HG03342 (cell line): Measurements from ENCODE around the gene FARS2.

ENCODE experiments used
- ATAC-seq: cut with Tn5 transposase; IDR thresholded peaks from one replicate; pipeline ENCODE4 v1.9.1; 2021; ENCODE audit warnings: mild to moderate bottlenecking, moderate library complexity; ENCODE audit not compliant: unreplicated experiment

The FARS2 gene

GRCh38 chr6:5707281-5708045 lies 446.1 kb downstream of the FARS2 start:
- no peak for ATAC-seq

- no peak for ATAC-seq
These were observed 449.2 kb downstream of the FARS2 start for GRCh38 chr6:5710516-5710915.

- no peak for ATAC-seq
These were observed 449.6 kb downstream of the FARS2 start for GRCh38 chr6:5710936-5711335.

- no peak for ATAC-seq
These were observed 451.3 kb downstream of the FARS2 start for GRCh38 chr6:5712349-5713215.

- ATAC-seq = no peak
These were observed 452.2 kb downstream of the FARS2 start for GRCh38 chr6:5713519-5713918.

GRCh38 chr6:5718231-5718947 lies 457.1 kb downstream of the FARS2 start:
- no peak for ATAC-seq

GRCh38 chr6:5723841-5724691 lies 462.8 kb downstream of the FARS2 start:
- ATAC-seq = peak; percentile 94

- ATAC-seq = no peak
These were observed 463.6 kb downstream of the FARS2 start for GRCh38 chr6:5724911-5725310.

- ATAC-seq = no peak
These were observed 465.8 kb downstream of the FARS2 start for GRCh38 chr6:5726976-5727718.

- ATAC-seq = no peak
These were observed 467.2 kb downstream of the FARS2 start for GRCh38 chr6:5728351-5729079.

GRCh38 chr6:5729080-5729434 lies 467.7 kb downstream of the FARS2 start:
- ATAC-seq = no peak

- ATAC-seq = no peak
These were observed 468.7 kb downstream of the FARS2 start for GRCh38 chr6:5729813-5730517.

GRCh38 chr6:5730585-5731263 lies 469.4 kb downstream of the FARS2 start:
- no peak for ATAC-seq

GRCh38 chr6:5731435-5731834 lies 470.1 kb downstream of the FARS2 start:
- no peak for ATAC-seq

- no peak for ATAC-seq
These were observed 471.2 kb downstream of the FARS2 start for GRCh38 chr6:5732496-5732895.

- no peak for ATAC-seq
These were observed 474.9 kb downstream of the FARS2 start for GRCh38 chr6:5736016-5736738.

- ATAC-seq = no peak
These were observed 476.1 kb downstream of the FARS2 start for GRCh38 chr6:5737460-5737859.
